Smooth muscle cell (in vitro differentiated cells): ENCODE measurements around the gene RFX7. TPM values are rescaled to one million over a fixed set of nuclear protein-coding genes. Genes with fewer than 3 reads are reported as not detected.
"Not testable (repeated sequence)": the region's sequence is repeated elsewhere in the genome, so short reads cannot be mapped to it uniquely, and the experiment has no call there.

Experiments
- DNase-seq: peaks from one replicate; lab custom pipeline; 2025; ENCODE audit not compliant: unreplicated experiment; lab: John Stamatoyannopoulos, UW
- H2AFZ ChIP-seq: fragments of 200-600 bp; sonication (generic); 2 replicates; pipeline ENCODE4 v1.6.0; 2016; ENCODE audit warnings: antibody characterized with exemption, low read depth, mild to moderate bottlenecking
- H3F3A ChIP-seq: fragments of 200-600 bp; sonication (generic); 2 replicates; pipeline ENCODE4 v1.6.0; 2017; ENCODE audit warnings: antibody characterized with exemption, low read depth
- H3K27ac ChIP-seq: fragments of 200-600 bp; sonication (generic); 2 replicates; pipeline ENCODE4 v1.5.1; 2016; ENCODE audit warnings: low read depth, mild to moderate bottlenecking
- H3K27me3 ChIP-seq: fragments of 200-600 bp; sonication (generic); 2 replicates; pipeline ENCODE4 v1.6.1; 2016; ENCODE audit warnings: low read depth, mild to moderate bottlenecking
- H3K36me3 ChIP-seq: fragments of 200-600 bp; sonication (generic); 2 replicates; pipeline ENCODE4 v1.5.1; 2016; ENCODE audit warnings: low read depth
- H3K4me1 ChIP-seq: fragments of 200-600 bp; sonication (generic); 2 replicates; pipeline ENCODE4 v1.5.1; 2016; ENCODE audit warnings: low read depth
- H3K4me2 ChIP-seq: fragments of 200-600 bp; sonication (generic); 2 replicates; pipeline ENCODE4 v1.6.0; 2016; ENCODE audit warnings: mild to moderate bottlenecking
- H3K4me3 ChIP-seq: fragments of 200-600 bp; sonication (generic); 2 replicates; pipeline ENCODE4 v1.5.1; 2016; ENCODE audit warnings: mild to moderate bottlenecking
- H3K79me2 ChIP-seq: fragments of 200-600 bp; sonication (generic); 2 replicates; pipeline ENCODE4 v1.6.0; 2016; ENCODE audit warnings: low read depth, mild to moderate bottlenecking
- H3K9ac ChIP-seq: fragments of 200-600 bp; sonication (generic); 2 replicates; pipeline ENCODE4 v1.6.0; 2016; ENCODE audit warnings: low read depth
- H3K9me3 ChIP-seq: fragments of 200-600 bp; sonication (generic); replicated peaks from 2 replicates; pipeline ENCODE4 v1.5.1; 2016; ENCODE audit warnings: low read depth
- H4K20me1 ChIP-seq: fragments of 200-600 bp; sonication (generic); 2 replicates; pipeline ENCODE4 v1.6.0; 2016; ENCODE audit warnings: low read depth
- WGBS: methylation state at CpG from one replicate; pipeline ENCODE4 v1.1.7; 2016; ENCODE audit warnings: low lambda C conversion rate; 5-methylcytosine and 5-hydroxymethylcytosine counted together
- polyA plus RNA-seq: library from polyadenylated mRNA; unstranded; fragments of >200 nt; fragmentation: Nextera tagmentation; extraction: Ambion mirVana; gene quantifications from 2 replicates; pipeline ENCODE4 v1.2.1, GENCODE V29; 2016
- total RNA-seq: library from RNA; depleted of rRNA; stranded (reverse); fragments of >200 nt; gene quantifications from 2 replicates; pipeline ENCODE4 v1.2.3, GENCODE V29; 2014
- TF ChIP-seq, protein P1 (sequence below): fragments of 200-600 bp; sonication (generic); IDR thresholded peaks from 2 replicates; pipeline ENCODE4 v1.5.1; 2017; ENCODE audit warnings: borderline replicate concordance, mild to moderate bottlenecking, antibody characterized with exemption; ENCODE audit not compliant: insufficient read depth, poor library complexity, severe bottlenecking

Gene RFX7
- total and polyA plus RNA-seq, 2 experiments from 2014 or later, result 7.7 to 18.5 TPM

DNA sequence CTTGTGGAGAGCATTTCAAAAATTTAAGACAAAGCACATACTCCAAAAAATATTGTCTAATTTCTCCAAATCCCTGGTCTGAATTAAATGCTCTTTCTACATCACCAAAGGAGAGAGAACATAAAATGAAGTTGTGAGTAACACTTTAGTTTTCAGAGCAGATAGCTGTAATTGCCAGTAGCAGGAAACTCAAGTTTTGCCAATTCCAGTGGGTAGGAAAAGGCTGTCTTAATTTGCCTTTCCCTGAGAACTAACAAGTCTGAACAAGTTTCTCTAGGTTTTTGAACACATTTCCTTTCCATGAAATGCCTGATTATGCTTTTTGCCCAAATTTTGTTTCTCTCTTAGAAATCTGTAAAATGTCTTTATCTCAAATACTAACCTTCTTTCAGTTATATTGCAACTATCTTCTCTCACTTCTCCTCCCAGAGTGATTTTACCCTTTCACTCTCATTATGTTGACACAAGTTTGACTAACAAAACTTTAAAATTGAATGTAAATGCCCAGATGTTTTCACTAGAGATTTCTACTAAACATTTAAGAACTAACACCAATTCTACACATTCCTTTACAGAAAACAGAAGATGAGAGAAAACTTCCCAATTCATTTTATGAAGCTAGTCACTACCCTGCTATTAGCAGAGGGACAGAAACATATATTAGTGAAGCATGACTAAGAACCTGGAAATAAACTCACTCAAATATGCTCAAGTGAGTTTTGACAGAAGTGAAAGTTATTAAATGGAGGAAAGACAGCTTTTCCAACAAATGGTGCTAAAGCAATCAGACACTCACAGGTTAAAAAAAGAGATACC, 38.4 kb downstream of the RFX7 start:
- Histone ChIP-seq H3K4me1 (peaks cover 8% of the 10 kb centered on the region), H3K9me3 (no peaks in the 10 kb centered on the region), H3K27ac (peak overlapping the region; percentile 54), H3K36me3 (no peaks in the 10 kb centered on the region), H4K20me1 (peaks cover 86% of the 10 kb centered on the region), H3K9ac (no peak overlapping the region), H3K4me2 (peak overlapping the region; percentile 36), H3F3A (peaks cover 3% of the 10 kb centered on the region), H3K4me3 (no peak overlapping the region), H3K79me2 (peaks cover 97% of the 10 kb centered on the region), H3K27me3 (no peaks in the 10 kb centered on the region), H2AFZ (no peak overlapping the region)
- no peak for DNase-seq
- TF ChIP-seq, protein P1, sequence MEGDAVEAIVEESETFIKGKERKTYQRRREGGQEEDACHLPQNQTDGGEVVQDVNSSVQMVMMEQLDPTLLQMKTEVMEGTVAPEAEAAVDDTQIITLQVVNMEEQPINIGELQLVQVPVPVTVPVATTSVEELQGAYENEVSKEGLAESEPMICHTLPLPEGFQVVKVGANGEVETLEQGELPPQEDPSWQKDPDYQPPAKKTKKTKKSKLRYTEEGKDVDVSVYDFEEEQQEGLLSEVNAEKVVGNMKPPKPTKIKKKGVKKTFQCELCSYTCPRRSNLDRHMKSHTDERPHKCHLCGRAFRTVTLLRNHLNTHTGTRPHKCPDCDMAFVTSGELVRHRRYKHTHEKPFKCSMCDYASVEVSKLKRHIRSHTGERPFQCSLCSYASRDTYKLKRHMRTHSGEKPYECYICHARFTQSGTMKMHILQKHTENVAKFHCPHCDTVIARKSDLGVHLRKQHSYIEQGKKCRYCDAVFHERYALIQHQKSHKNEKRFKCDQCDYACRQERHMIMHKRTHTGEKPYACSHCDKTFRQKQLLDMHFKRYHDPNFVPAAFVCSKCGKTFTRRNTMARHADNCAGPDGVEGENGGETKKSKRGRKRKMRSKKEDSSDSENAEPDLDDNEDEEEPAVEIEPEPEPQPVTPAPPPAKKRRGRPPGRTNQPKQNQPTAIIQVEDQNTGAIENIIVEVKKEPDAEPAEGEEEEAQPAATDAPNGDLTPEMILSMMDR, result no peak

DNA sequence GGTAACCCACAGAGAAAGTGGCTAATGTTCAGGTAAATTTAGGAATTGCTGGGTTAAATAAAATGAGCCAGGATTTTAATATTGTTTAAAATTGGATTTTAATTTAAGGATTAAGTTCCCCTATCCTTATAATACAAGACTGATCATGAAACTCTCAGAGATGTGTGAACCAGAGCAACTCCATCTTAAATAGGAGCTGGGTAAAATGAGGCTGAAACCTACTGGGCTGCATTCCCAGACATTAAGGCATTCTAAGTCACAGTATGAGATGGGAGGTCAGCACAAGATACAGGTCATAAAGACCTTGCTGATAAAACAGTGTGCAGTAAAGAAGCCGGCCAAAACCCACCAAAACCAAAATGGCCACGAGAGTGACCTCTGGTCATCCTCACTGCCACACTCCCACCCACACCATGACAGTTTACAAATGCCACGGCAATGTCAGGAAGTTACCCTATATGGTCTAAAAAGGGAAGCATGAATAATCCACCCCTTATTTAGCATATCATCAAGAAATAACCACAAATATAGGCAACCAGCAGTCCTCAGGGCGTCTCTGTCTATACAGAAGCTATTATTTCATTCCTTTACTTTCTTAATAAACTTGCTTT, 40.3 kb downstream of the RFX7 start:
- not testable (repeated sequence) for H3K4me2 ChIP-seq, H3K9me3 ChIP-seq
- 55% methylated on average over 4 of the region's 4 CpGs for WGBS

DNA sequence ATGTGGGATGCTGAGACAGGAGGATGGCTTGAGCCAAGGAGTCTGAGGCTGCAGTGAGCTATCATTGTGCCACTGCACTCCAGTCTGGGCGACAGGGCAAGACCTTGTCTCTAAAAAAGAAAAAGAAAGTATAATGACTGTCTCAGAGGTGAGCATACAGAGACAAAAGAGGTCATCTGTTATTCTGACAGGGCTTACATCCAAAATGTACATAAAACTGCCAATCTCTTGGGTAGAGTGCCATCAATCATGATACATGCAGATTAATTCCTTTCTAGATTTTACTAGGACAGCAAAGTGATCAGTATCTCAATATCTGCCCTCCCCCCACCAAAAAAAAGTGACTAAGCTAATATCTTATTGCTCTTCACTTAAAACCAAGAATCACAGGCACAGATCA, 41.0 kb downstream of the RFX7 start:
- H4K20me1 ChIP-seq, result peaks cover 86% of the 10 kb centered on the region
- peaks cover 96% of the 10 kb centered on the region for H3K79me2 ChIP-seq
- no peaks in the 10 kb centered on the region for H3K27me3 ChIP-seq
- H3K36me3 ChIP-seq, result no peaks in the 10 kb centered on the region
- H3K4me3 ChIP-seq, result no peak overlapping the region
- TF ChIP-seq, protein P1, result no peak
- H3K9me3 ChIP-seq, result no peaks in the 10 kb centered on the region
- no peaks in the 10 kb centered on the region for H3K4me1 ChIP-seq
- no peaks in the 10 kb centered on the region for H3F3A ChIP-seq
- H3K4me2 ChIP-seq, result no peak overlapping the region
- no peak for DNase-seq
- 92% methylated on average over 1 of the region's 1 CpG for WGBS
- H3K27ac ChIP-seq, result no peak overlapping the region
- H3K9ac ChIP-seq, result no peak overlapping the region
- H2AFZ ChIP-seq, result no peak overlapping the region

More for the DNA sequence above, 40.3 kb downstream of the RFX7 start:
- not testable (repeated sequence) for H3K9ac ChIP-seq, H2AFZ ChIP-seq, H3K4me1 ChIP-seq, H3K27me3 ChIP-seq, H3K27ac ChIP-seq, H3K36me3 ChIP-seq, H3K4me3 ChIP-seq, H3F3A ChIP-seq, DNase-seq
- H3K79me2 ChIP-seq, result peaks cover 96% of the 10 kb centered on the region
- peaks cover 86% of the 10 kb centered on the region for H4K20me1 ChIP-seq

DNA sequence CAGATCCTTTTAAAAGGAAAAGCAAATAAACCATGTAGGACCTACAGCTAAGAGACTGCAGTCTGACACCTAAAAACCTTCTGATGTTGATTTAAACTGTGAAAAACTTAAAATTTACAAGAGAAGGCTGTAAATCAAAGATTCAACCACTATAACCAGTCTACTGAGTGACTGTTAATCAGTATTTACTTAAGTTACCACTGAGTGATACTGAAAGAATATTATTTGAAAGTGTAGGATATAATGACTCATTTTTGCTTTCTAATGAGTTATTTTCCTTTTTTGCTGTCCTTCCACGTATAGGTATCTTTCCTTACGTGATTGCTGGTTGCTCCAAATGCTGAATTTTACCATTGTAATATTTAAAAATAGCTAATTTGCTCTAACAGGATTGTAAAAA, 44.6 kb downstream of the RFX7 start:
- H4K20me1 ChIP-seq, result peaks cover 92% of the 10 kb centered on the region
- no peak overlapping the region for H3K4me2 ChIP-seq
- H2AFZ ChIP-seq, result no peak overlapping the region
- H3K9ac ChIP-seq, result no peak overlapping the region
- H3K4me3 ChIP-seq, result no peak overlapping the region
- H3K4me1 ChIP-seq, result no peaks in the 10 kb centered on the region
- no peak for DNase-seq
- WGBS, result 86% methylated on average over 2 of the region's 2 CpGs
- peaks cover 97% of the 10 kb centered on the region for H3K79me2 ChIP-seq
- no peak overlapping the region for H3K27ac ChIP-seq
- TF ChIP-seq, protein P1, result no peak
- H3F3A ChIP-seq, result no peaks in the 10 kb centered on the region
- H3K27me3 ChIP-seq, result no peaks in the 10 kb centered on the region
- no peaks in the 10 kb centered on the region for H3K9me3 ChIP-seq
- H3K36me3 ChIP-seq, result no peaks in the 10 kb centered on the region
